K562 (cell line): ENCODE data around the gene BOD1L1.

Experiments used
- DACH1 ChIP-seq: fragments of 450-650 bp; IDR thresholded peaks from 2 replicates; pipeline ENCODE4 v1.6.1; 2018; ENCODE audit not compliant: partially characterized antibody
- FUS ChIP-seq: fragments of 200-400 bp; formaldehyde crosslinking; optimal IDR thresholded peaks from 2 replicates; pipeline ENCODE3; 2017; ENCODE audit warnings: low read depth, low read length
- GATA2 ChIP-seq: sonication (generic); formaldehyde crosslinking; IDR thresholded peaks from 2 replicates; pipeline ENCODE4 v1.4.0; 2020; ENCODE audit warnings: mild to moderate bottlenecking, missing genetic modification reagents
- RBM39 ChIP-seq: fragments of 200-400 bp; formaldehyde crosslinking; optimal IDR thresholded peaks from 2 replicates; pipeline ENCODE3; 2018; ENCODE audit warnings: low read depth, low read length
- ZNF778 ChIP-seq: fragments of 450-650 bp; formaldehyde crosslinking; IDR thresholded peaks from 2 replicates; pipeline ENCODE4 v1.4.0; 2020; ENCODE audit warnings: mild to moderate bottlenecking, moderate library complexity
- TF ChIP-seq, protein P1 (sequence below), 2 experiments: fragments of 450-650 bp in 1 of 2; sonication (generic) in 1 of 2; formaldehyde crosslinking; conservative IDR thresholded peaks; 2 replicates each; pipeline versions ENCODE4 v1.4.0 to v1.8.1; 2020 to 2022; ENCODE audit warnings: mild to moderate bottlenecking in 1 of 2, missing genetic modification reagents in 1 of 2
- TF ChIP-seq, protein P2 (sequence below): fragments of 450-650 bp; formaldehyde crosslinking; IDR thresholded peaks from 2 replicates; pipeline ENCODE4 v1.4.0; 2022; ENCODE audit warnings: mild to moderate bottlenecking, moderate library complexity

DNA sequence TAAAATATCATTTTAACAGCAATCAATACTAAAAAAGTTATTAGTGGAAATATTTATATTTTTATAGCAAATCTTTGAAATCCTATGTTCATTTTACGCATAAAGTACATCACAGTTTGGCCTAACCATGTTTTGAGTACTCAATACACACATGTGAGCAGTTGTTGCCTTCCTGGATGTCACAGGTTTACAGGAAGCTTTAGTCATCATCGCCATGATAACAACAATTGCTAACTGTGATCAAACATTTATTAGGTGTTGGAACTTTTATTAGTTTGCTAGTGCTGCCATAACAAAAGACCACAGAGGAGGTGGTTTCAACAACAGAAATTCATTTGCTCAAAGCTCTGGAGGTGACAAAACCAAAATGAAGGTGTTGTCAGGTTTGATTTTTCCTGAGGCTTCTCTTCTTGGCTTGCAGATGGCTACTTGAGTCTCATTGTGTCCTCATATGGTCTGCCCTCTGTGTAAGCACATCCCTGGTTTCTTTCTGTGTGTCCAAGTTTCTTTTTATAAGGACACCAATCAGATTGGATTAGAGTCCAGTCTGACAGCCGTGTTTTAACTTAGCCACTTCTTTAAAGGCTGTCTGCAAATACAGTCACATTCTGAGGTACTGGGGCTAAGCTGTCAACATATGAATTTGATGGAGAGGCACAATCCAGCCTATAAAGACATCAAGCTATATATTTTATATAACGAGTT lies 43.1 kb upstream of the BOD1L1 start:
- TF ChIP-seq GATA2 (CRISPR knock-in tag), result no peak
- no peak for TF ChIP-seq DACH1
- no peak for TF ChIP-seq FUS
- no peak for TF ChIP-seq ZNF778
- TF ChIP-seq RBM39, result no peak
- TF ChIP-seq, protein P1, sequence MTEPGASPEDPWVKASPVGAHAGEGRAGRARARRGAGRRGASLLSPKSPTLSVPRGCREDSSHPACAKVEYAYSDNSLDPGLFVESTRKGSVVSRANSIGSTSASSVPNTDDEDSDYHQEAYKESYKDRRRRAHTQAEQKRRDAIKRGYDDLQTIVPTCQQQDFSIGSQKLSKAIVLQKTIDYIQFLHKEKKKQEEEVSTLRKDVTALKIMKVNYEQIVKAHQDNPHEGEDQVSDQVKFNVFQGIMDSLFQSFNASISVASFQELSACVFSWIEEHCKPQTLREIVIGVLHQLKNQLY (CRISPR knock-in tag; conservative IDR thresholded peaks at IDR 0.05), result no peak
- TF ChIP-seq, protein P2, sequence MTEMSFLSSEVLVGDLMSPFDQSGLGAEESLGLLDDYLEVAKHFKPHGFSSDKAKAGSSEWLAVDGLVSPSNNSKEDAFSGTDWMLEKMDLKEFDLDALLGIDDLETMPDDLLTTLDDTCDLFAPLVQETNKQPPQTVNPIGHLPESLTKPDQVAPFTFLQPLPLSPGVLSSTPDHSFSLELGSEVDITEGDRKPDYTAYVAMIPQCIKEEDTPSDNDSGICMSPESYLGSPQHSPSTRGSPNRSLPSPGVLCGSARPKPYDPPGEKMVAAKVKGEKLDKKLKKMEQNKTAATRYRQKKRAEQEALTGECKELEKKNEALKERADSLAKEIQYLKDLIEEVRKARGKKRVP (CRISPR knock-in tag), result no peak
